ENCODE data around the gene UBAP1L. TPM values are rescaled to one million over a fixed set of nuclear protein-coding genes. Genes with fewer than 3 reads are reported as not detected.

Gene UBAP1L
- polyA plus RNA-seq, 1 donor (not counting 4 experiments of a cell fraction or from before 2014, with no cell fraction given): 0.55 TPM

DNA sequence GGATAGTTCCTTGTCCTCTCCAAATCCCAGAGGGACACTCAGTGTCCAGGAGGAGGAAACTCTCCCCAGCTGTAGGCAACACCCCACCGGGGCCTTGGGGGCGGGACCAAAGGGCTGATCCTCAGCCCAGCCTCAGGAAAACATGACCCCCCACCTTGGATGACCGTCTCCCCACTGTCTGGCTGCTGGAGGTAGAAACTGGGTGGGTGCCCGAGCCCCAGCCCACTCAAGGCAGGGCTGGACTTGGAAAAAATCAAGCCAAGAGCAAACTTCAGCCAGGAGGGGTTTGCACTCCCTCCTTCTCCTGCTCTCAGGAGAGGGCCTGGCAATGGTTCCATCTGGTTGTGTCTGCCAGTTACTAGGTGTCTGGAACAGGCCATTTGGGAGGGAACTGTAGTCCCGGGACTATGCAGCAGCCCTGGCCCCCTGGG is 43.6 kb downstream of the UBAP1L start:
- H3K4me3 ChIP-seq (ENCODE audit: control insufficient read depth in 2 of 3, extremely low read depth in 1 of 3, insufficient read depth in 2 of 3, low read depth in 1 of 3, low read length in 3 of 3): no peak overlapping the region
- no peaks in the 10 kb centered on the region for H4K20me1 ChIP-seq (ENCODE audit: control insufficient read depth, extremely low read depth, insufficient read depth, low read length)
- peaks cover 25% of the 10 kb centered on the region for H3K27me3 ChIP-seq (ENCODE audit: control insufficient read depth, extremely low read depth, insufficient read depth, low read length)
- TF ChIP-seq EZH2 (IDR thresholded peaks at IDR 0.05; ENCODE audit: low read length): no peak
- TF ChIP-seq, protein P1, sequence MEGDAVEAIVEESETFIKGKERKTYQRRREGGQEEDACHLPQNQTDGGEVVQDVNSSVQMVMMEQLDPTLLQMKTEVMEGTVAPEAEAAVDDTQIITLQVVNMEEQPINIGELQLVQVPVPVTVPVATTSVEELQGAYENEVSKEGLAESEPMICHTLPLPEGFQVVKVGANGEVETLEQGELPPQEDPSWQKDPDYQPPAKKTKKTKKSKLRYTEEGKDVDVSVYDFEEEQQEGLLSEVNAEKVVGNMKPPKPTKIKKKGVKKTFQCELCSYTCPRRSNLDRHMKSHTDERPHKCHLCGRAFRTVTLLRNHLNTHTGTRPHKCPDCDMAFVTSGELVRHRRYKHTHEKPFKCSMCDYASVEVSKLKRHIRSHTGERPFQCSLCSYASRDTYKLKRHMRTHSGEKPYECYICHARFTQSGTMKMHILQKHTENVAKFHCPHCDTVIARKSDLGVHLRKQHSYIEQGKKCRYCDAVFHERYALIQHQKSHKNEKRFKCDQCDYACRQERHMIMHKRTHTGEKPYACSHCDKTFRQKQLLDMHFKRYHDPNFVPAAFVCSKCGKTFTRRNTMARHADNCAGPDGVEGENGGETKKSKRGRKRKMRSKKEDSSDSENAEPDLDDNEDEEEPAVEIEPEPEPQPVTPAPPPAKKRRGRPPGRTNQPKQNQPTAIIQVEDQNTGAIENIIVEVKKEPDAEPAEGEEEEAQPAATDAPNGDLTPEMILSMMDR (optimal IDR thresholded peaks at IDR 0.05 in 1 of 3, IDR thresholded peaks at IDR 0.05 in 1 of 3, conservative IDR thresholded peaks at IDR 0.05 in 1 of 3; ENCODE audit: extremely low read depth in 1 of 3, insufficient read depth in 2 of 3, low read length in 3 of 3): no peak
- dilution Hi-C loops (cut with MboI; ENCODE audit: extremely low pct_ligation_motif_present, low sequenced_read_pairs): no loop called here
- H3K27ac ChIP-seq (ENCODE audit: control insufficient read depth, insufficient read depth, low read length): no peak overlapping the region
- H3K9ac ChIP-seq (ENCODE audit: control insufficient read depth, extremely low read depth, insufficient read depth, low read length): no peak overlapping the region
- no peak for DNase-seq (ENCODE audit: low read depth, low spot score)
- H3K9me3 ChIP-seq (ENCODE audit: control insufficient read depth, low read depth, low read length): no peaks in the 10 kb centered on the region
- no peaks in the 10 kb centered on the region for H3K36me3 ChIP-seq (ENCODE audit: control insufficient read depth in 2 of 2, extremely low read depth in 1 of 2, insufficient read depth in 2 of 2, low read length in 2 of 2)
- H3K79me2 ChIP-seq (ENCODE audit: control insufficient read depth, insufficient read depth, low read length): no peaks in the 10 kb centered on the region
- H3K4me1 ChIP-seq (ENCODE audit: control insufficient read depth, extremely low read depth, insufficient read depth, low read length): no peaks in the 10 kb centered on the region
- no peak overlapping the region for H3K4me2 ChIP-seq (ENCODE audit: control insufficient read depth, extremely low read depth, insufficient read depth, low read depth, low read length)
- H3K9me1 ChIP-seq (ENCODE audit: control insufficient read depth, extremely low read depth, insufficient read depth, low read length): no peaks in the 10 kb centered on the region
- no peak for FAIRE-seq
- no peak overlapping the region for H2AFZ ChIP-seq (ENCODE audit: control insufficient read depth, low read length)

DNA sequence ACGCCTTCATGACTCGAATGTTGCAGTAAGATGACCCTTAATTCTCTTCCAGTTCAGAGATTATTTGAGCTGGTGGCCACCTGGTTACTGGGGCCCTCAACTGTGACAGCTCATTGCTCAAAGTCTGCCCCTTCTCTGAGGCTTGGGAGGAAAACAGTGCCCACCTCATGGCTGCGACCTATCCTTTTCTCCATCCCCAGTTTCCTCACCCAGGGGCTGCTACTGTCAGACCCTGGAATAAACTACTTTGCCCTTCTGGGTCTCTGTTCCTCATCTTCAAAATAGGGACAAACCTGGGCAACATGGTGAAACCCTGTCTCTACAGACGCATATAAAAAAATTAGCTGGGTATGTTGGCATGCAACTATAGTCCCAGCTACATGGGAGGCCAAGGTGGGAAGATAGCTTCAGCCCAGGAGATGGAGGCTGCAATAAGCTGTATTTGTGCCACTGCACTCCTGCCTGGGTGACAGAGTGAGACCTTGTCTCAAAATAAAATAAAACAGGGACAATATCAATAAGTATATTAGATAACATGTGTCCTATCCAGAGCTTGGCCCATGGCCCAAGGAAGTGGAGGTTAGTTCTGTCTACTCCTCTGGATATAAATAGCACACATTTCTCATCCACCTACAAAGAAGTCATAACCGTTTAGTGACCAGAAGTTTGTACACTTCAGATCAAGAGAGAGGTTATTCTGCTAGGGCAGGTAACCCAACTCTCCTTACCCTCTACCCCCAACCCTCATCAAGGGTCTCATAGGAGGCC is 45.0 kb downstream of the UBAP1L start:
- FAIRE-seq (no peak), DNase-seq (ENCODE audit: low read depth, low spot score) (no peak)
- dilution Hi-C loops (cut with MboI; ENCODE audit: extremely low pct_ligation_motif_present, low sequenced_read_pairs): no loop called here
- H3K79me2 ChIP-seq (ENCODE audit: control insufficient read depth, insufficient read depth, low read length): no peaks in the 10 kb centered on the region
- H3K9me3 ChIP-seq (ENCODE audit: control insufficient read depth, low read depth, low read length): no peaks in the 10 kb centered on the region
- H3K4me1 ChIP-seq (ENCODE audit: control insufficient read depth, extremely low read depth, insufficient read depth, low read length): no peaks in the 10 kb centered on the region
- no peaks in the 10 kb centered on the region for H4K20me1 ChIP-seq (ENCODE audit: control insufficient read depth, extremely low read depth, insufficient read depth, low read length)
- no peak overlapping the region for H3K4me3 ChIP-seq (ENCODE audit: control insufficient read depth in 2 of 3, extremely low read depth in 1 of 3, insufficient read depth in 2 of 3, low read depth in 1 of 3, low read length in 3 of 3)
- H3K27me3 ChIP-seq (ENCODE audit: control insufficient read depth, extremely low read depth, insufficient read depth, low read length): peaks cover 31% of the 10 kb centered on the region
- no peaks in the 10 kb centered on the region for H3K36me3 ChIP-seq (ENCODE audit: control insufficient read depth in 2 of 2, extremely low read depth in 1 of 2, insufficient read depth in 2 of 2, low read length in 2 of 2)
- no peak overlapping the region for H3K9ac ChIP-seq (ENCODE audit: control insufficient read depth, extremely low read depth, insufficient read depth, low read length)
- H2AFZ ChIP-seq (ENCODE audit: control insufficient read depth, low read length): no peak overlapping the region
- no peaks in the 10 kb centered on the region for H3K9me1 ChIP-seq (ENCODE audit: control insufficient read depth, extremely low read depth, insufficient read depth, low read length)
- TF ChIP-seq, protein P1 (optimal IDR thresholded peaks at IDR 0.05 in 1 of 3, IDR thresholded peaks at IDR 0.05 in 1 of 3, conservative IDR thresholded peaks at IDR 0.05 in 1 of 3; ENCODE audit: extremely low read depth in 1 of 3, insufficient read depth in 2 of 3, low read length in 3 of 3): no peak
- no peak for TF ChIP-seq EZH2 (IDR thresholded peaks at IDR 0.05; ENCODE audit: low read length)
- H3K4me2 ChIP-seq (ENCODE audit: control insufficient read depth, extremely low read depth, insufficient read depth, low read depth, low read length): no peak overlapping the region
- H3K27ac ChIP-seq (ENCODE audit: control insufficient read depth, insufficient read depth, low read length): no peak overlapping the region

All from keratinocyte (primary cell).